ENCODE results near the gene JARID2.

Gene JARID2

GRCh38 chr6:15267221-15267620, 21.4 kb downstream of the JARID2 start:
- peak overlapping the region; percentile 44 for H3K4me3 ChIP-seq (ENCODE audit: low read depth, low read length)
- no peaks in the 10 kb centered on the region for H3K9me3 ChIP-seq (ENCODE audit: control insufficient read depth, insufficient read depth, low read depth, low read length)
- no peak overlapping the region for H3K9ac ChIP-seq (ENCODE audit: low read length)
- H3K27me3 ChIP-seq (ENCODE audit: control insufficient read depth, insufficient read depth, low read length): no peaks in the 10 kb centered on the region
- peaks cover 89% of the 10 kb centered on the region for H3K4me1 ChIP-seq (ENCODE audit: control insufficient read depth, insufficient read depth, low read length)
- H3K36me3 ChIP-seq (ENCODE audit: control insufficient read depth, insufficient read depth, low read length): peaks cover 13% of the 10 kb centered on the region; the same call in 1 of the 2 replicates
- H3K27ac ChIP-seq (ENCODE audit: low read depth, low read length): no peak overlapping the region

- peak overlapping the region; percentile 44 for H3K4me3 ChIP-seq (ENCODE audit: low read depth, low read length)
These were observed 22.5 kb downstream of the JARID2 start for GRCh38 chr6:15268137-15268908.

GRCh38 chr6:15269011-15269410, 23.1 kb downstream of the JARID2 start:
- H3K9ac ChIP-seq (ENCODE audit: low read length): peak overlapping the region; percentile 5
- H3K9me3 ChIP-seq (ENCODE audit: control insufficient read depth, insufficient read depth, low read depth, low read length): no peaks in the 10 kb centered on the region
- H3K27ac ChIP-seq (ENCODE audit: low read depth, low read length): peak overlapping the region; percentile 37; the same call in 1 of the 2 replicates
- peaks cover 83% of the 10 kb centered on the region for H3K4me1 ChIP-seq (ENCODE audit: control insufficient read depth, insufficient read depth, low read length)
- H3K4me3 ChIP-seq (ENCODE audit: low read depth, low read length): peak overlapping the region; percentile 38
- peaks cover 17% of the 10 kb centered on the region for H3K36me3 ChIP-seq (ENCODE audit: control insufficient read depth, insufficient read depth, low read length)
- H3K27me3 ChIP-seq (ENCODE audit: control insufficient read depth, insufficient read depth, low read length): no peaks in the 10 kb centered on the region

More at GRCh38 chr6:15268137-15268908, 22.5 kb downstream of the JARID2 start:
- peak overlapping the region; percentile 44 for H3K9ac ChIP-seq (ENCODE audit: low read length)
- no peaks in the 10 kb centered on the region for H3K27me3 ChIP-seq (ENCODE audit: control insufficient read depth, insufficient read depth, low read length)
- H3K4me1 ChIP-seq (ENCODE audit: control insufficient read depth, insufficient read depth, low read length): peaks cover 87% of the 10 kb centered on the region
- peak overlapping the region; percentile 43; the same call in 1 of the 2 replicates for H3K27ac ChIP-seq (ENCODE audit: low read depth, low read length)
- H3K9me3 ChIP-seq (ENCODE audit: control insufficient read depth, insufficient read depth, low read depth, low read length): no peaks in the 10 kb centered on the region
- peaks cover 13% of the 10 kb centered on the region; the same call in 1 of the 2 replicates for H3K36me3 ChIP-seq (ENCODE audit: control insufficient read depth, insufficient read depth, low read length)

- no peak overlapping the region for H3K27ac ChIP-seq (ENCODE audit: low read depth, low read length)
- H3K4me1 ChIP-seq (ENCODE audit: control insufficient read depth, insufficient read depth, low read length): peaks cover 83% of the 10 kb centered on the region
- no peak overlapping the region for H3K9ac ChIP-seq (ENCODE audit: low read length)
- peaks cover 23% of the 10 kb centered on the region for H3K36me3 ChIP-seq (ENCODE audit: control insufficient read depth, insufficient read depth, low read length)
- no peaks in the 10 kb centered on the region for H3K9me3 ChIP-seq (ENCODE audit: control insufficient read depth, insufficient read depth, low read depth, low read length)
- H3K27me3 ChIP-seq (ENCODE audit: control insufficient read depth, insufficient read depth, low read length): no peaks in the 10 kb centered on the region
- no peak overlapping the region for H3K4me3 ChIP-seq (ENCODE audit: low read depth, low read length)
These were observed 23.8 kb downstream of the JARID2 start for GRCh38 chr6:15269619-15270018.

GRCh38 chr6:15270402-15270801, 24.5 kb downstream of the JARID2 start:
- Histone ChIP-seq H3K27ac (ENCODE audit: low read depth, low read length) (no peak overlapping the region), H3K9me3 (ENCODE audit: control insufficient read depth, insufficient read depth, low read depth, low read length) (no peaks in the 10 kb centered on the region), H3K4me3 (ENCODE audit: low read depth, low read length) (no peak overlapping the region), H3K36me3 (ENCODE audit: control insufficient read depth, insufficient read depth, low read length) (peaks cover 29% of the 10 kb centered on the region), H3K4me1 (ENCODE audit: control insufficient read depth, insufficient read depth, low read length) (peaks cover 82% of the 10 kb centered on the region), H3K27me3 (ENCODE audit: control insufficient read depth, insufficient read depth, low read length) (no peaks in the 10 kb centered on the region), H3K9ac (ENCODE audit: low read length) (no peak overlapping the region)

- peaks cover 82% of the 10 kb centered on the region for H3K4me1 ChIP-seq (ENCODE audit: control insufficient read depth, insufficient read depth, low read length)
- no peaks in the 10 kb centered on the region for H3K9me3 ChIP-seq (ENCODE audit: control insufficient read depth, insufficient read depth, low read depth, low read length)
- no peak overlapping the region for H3K4me3 ChIP-seq (ENCODE audit: low read depth, low read length)
- no peaks in the 10 kb centered on the region for H3K27me3 ChIP-seq (ENCODE audit: control insufficient read depth, insufficient read depth, low read length)
- peaks cover 32% of the 10 kb centered on the region for H3K36me3 ChIP-seq (ENCODE audit: control insufficient read depth, insufficient read depth, low read length)
- no peak overlapping the region for H3K27ac ChIP-seq (ENCODE audit: low read depth, low read length)
- no peak overlapping the region for H3K9ac ChIP-seq (ENCODE audit: low read length)
These were observed 26.7 kb downstream of the JARID2 start for GRCh38 chr6:15272562-15272961.

GRCh38 chr6:15274692-15275387, 29.0 kb downstream of the JARID2 start:
- no peak overlapping the region for H3K9ac ChIP-seq (ENCODE audit: low read length)
- H3K27me3 ChIP-seq (ENCODE audit: control insufficient read depth, insufficient read depth, low read length): no peaks in the 10 kb centered on the region
- no peak overlapping the region for H3K4me3 ChIP-seq (ENCODE audit: low read depth, low read length)
- no peaks in the 10 kb centered on the region for H3K9me3 ChIP-seq (ENCODE audit: control insufficient read depth, insufficient read depth, low read depth, low read length)
- peaks cover 29% of the 10 kb centered on the region for H3K36me3 ChIP-seq (ENCODE audit: control insufficient read depth, insufficient read depth, low read length)
- peaks cover 75% of the 10 kb centered on the region for H3K4me1 ChIP-seq (ENCODE audit: control insufficient read depth, insufficient read depth, low read length)
- no peak overlapping the region for H3K27ac ChIP-seq (ENCODE audit: low read depth, low read length)

GRCh38 chr6:15276036-15276985, 30.4 kb downstream of the JARID2 start:
- Histone ChIP-seq H3K36me3 (ENCODE audit: control insufficient read depth, insufficient read depth, low read length) (peaks cover 28% of the 10 kb centered on the region), H3K9ac (ENCODE audit: low read length) (no peak overlapping the region), H3K27ac (ENCODE audit: low read depth, low read length) (0 out of 2 replicates have a peak overlapping the region, but pooled peaks have one; percentile 7), H3K4me3 (ENCODE audit: low read depth, low read length) (peak overlapping the region; percentile 17; the same call in 1 of the 2 replicates), H3K4me1 (ENCODE audit: control insufficient read depth, insufficient read depth, low read length) (peaks cover 73% of the 10 kb centered on the region), H3K9me3 (ENCODE audit: control insufficient read depth, insufficient read depth, low read depth, low read length) (no peaks in the 10 kb centered on the region), H3K27me3 (ENCODE audit: control insufficient read depth, insufficient read depth, low read length) (no peaks in the 10 kb centered on the region)

GRCh38 chr6:15279047-15279661, 33.3 kb downstream of the JARID2 start:
- Histone ChIP-seq H3K9me3 (ENCODE audit: control insufficient read depth, insufficient read depth, low read depth, low read length) (no peaks in the 10 kb centered on the region), H3K9ac (ENCODE audit: low read length) (no peak overlapping the region), H3K27ac (ENCODE audit: low read depth, low read length) (no peak overlapping the region), H3K4me1 (ENCODE audit: control insufficient read depth, insufficient read depth, low read length) (peaks cover 66% of the 10 kb centered on the region), H3K36me3 (ENCODE audit: control insufficient read depth, insufficient read depth, low read length) (peaks cover 18% of the 10 kb centered on the region; the same call in 1 of the 2 replicates), H3K27me3 (ENCODE audit: control insufficient read depth, insufficient read depth, low read length) (no peaks in the 10 kb centered on the region), H3K4me3 (ENCODE audit: low read depth, low read length) (no peak overlapping the region)

GRCh38 chr6:15280028-15280427, 34.2 kb downstream of the JARID2 start:
- no peak overlapping the region for H3K9ac ChIP-seq (ENCODE audit: low read length)
- peaks cover 9% of the 10 kb centered on the region; the same call in 1 of the 2 replicates for H3K36me3 ChIP-seq (ENCODE audit: control insufficient read depth, insufficient read depth, low read length)
- H3K4me3 ChIP-seq (ENCODE audit: low read depth, low read length): no peak overlapping the region
- no peak overlapping the region for H3K27ac ChIP-seq (ENCODE audit: low read depth, low read length)
- H3K4me1 ChIP-seq (ENCODE audit: control insufficient read depth, insufficient read depth, low read length): peaks cover 58% of the 10 kb centered on the region
- no peaks in the 10 kb centered on the region for H3K27me3 ChIP-seq (ENCODE audit: control insufficient read depth, insufficient read depth, low read length)
- H3K9me3 ChIP-seq (ENCODE audit: control insufficient read depth, insufficient read depth, low read depth, low read length): no peaks in the 10 kb centered on the region

Data from HUES6 (cell line).